Heart left ventricle (tissue), 16 donors: ENCODE measurements around the gene SEMA4D. TPM values are rescaled to one million over a fixed set of nuclear protein-coding genes. Genes with fewer than 3 reads are reported as not detected.
A peak's percentile ranks its signal among the peaks of the same experiment; 100 is the strongest.

ENCODE experiments used
- ATAC-seq, 4 donors: fragments of 200-7000 bp; cut with Tn5 transposase; one replicate each; pipeline ENCODE4 v1.9.1; 2020 to 2022; ENCODE audit warnings: moderate library complexity in 4 of 4, mild to moderate bottlenecking in 3 of 4, moderate number of reproducible peaks in 1 of 4
- DNase-seq, 5 donors: peaks; one replicate each; pipeline ENCODE4 v3.0.0-alpha.2; 2020
- H3K27ac ChIP-seq, 12 donors: fragments of 200-600 bp; sonication (generic) in 4 of 12; one replicate each; pipeline versions ENCODE4 v1.5.0 to v1.8.0; 2016 to 2022; ENCODE audit warnings: mild to moderate bottlenecking in 2 of 12
- H3K27me3 ChIP-seq, 9 donors: fragments of 200-600 bp; sonication (generic) in 2 of 9; one replicate each; pipeline versions ENCODE4 v1.5.1 to v1.8.0; 2016 to 2022; ENCODE audit warnings: mild to moderate bottlenecking in 3 of 9
- H3K36me3 ChIP-seq, 9 donors: fragments of 200-600 bp; sonication (generic) in 2 of 9; one replicate each; pipeline versions ENCODE4 v1.5.0 to v1.8.0; 2018 to 2022; ENCODE audit warnings: mild to moderate bottlenecking in 2 of 9
- H3K4me1 ChIP-seq, 12 donors: fragments of 200-600 bp; sonication (generic) in 4 of 12; one replicate each; pipeline versions ENCODE4 v1.5.0 to v1.8.0; 2016 to 2022; ENCODE audit warnings: mild to moderate bottlenecking in 3 of 12
- H3K4me3 ChIP-seq, 12 donors: fragments of 200-600 bp; sonication (generic) in 4 of 12; one replicate each; pipeline versions ENCODE4 v1.5.0 to v1.8.0; 2017 to 2022; ENCODE audit warnings: mild to moderate bottlenecking in 9 of 12, moderate library complexity in 4 of 12
- H3K9me3 ChIP-seq, 12 donors: fragments of 200-600 bp; sonication (generic) in 4 of 12; one replicate each; pipeline versions ENCODE4 v1.5.0 to v1.8.0; 2016 to 2022; ENCODE audit warnings: mild to moderate bottlenecking in 1 of 12
- POLR2A ChIP-seq, 2 donors: fragments of 450-650 bp; IDR thresholded peaks; one replicate each; pipeline ENCODE4 v1.6.1; 2017; ENCODE audit warnings: antibody characterized with exemption in 2 of 2, mild to moderate bottlenecking in 2 of 2, moderate library complexity in 2 of 2
- WGBS, 4 donors: extraction: QIAGEN DNeasy Blood & Tissue Kit in 2 of 4; methylation state at CpG; one replicate each; pipeline versions ENCODE4 v1.1.5 to v1.1.7; 2013 to 2018; 5-methylcytosine and 5-hydroxymethylcytosine counted together
- intact Hi-C, 10 donors: fragments of 100-400 bp; cut with DNase I; formaldehyde crosslinking; loops; one replicate each; pipeline versions ENCODE4 v1.11.1 to v1.14.2; 2022
- polyA plus RNA-seq, 2 donors: library from polyadenylated mRNA; stranded (reverse); fragments of 200-250 nt; gene quantifications; one replicate each; pipeline ENCODE4 v1.2.3, GENCODE V29; 2013
- total RNA-seq, 9 donors: library from RNA; depleted of rRNA in 2 of 9; stranded (reverse); fragments of >200 nt in 2 of 9; fragmentation: NEBNext Ultra II Directional in 3 of 9; extraction: Animal tissue kit (Norgen Biotek cat#: 25700) in 3 of 9; gene quantifications; one replicate each; pipeline versions ENCODE4 v1.1.0 to v1.2.4, GENCODE V29; 2016 to 2023
- TF ChIP-seq, protein P1 (sequence below), 12 donors: fragments of 200-600 bp; sonication (generic) in 4 of 12; IDR thresholded peaks; one replicate each; pipeline versions ENCODE4 v1.5.0 to v1.8.0; 2018 to 2022; ENCODE audit warnings: antibody characterized with exemption in 12 of 12, mild to moderate bottlenecking in 5 of 12
- donor health status: ischemic (EF 13 %, LVEDD 7.1; RV severe dilation, severe dysfunction).
- donor health status: healthy with polysubstance abuse.
- donor health status: DM: no; HTN: yes; CAD: no.
- donor health status: DM: no; HTN: no; CAD: no.
- donor health status: ischemic (EF 25% LVEDD 6.9; RV normal size, moderate dysfunction).
- donor health status: ischemic (EF 25% LVEDD 5.7; RV mildly dilated, moderate dysfunction).
- donor health status: healthy.
- donor health status: DM: yes; HTN: yes; CAD: no.
- donor health status: ischemic (EF 35%, LVEDD 5.7; RV mildly dilated, moderate dysfunction).
- donor health status: nonischemic (EF 11% LVEDD 7.7; RV severe dilation, severe dysfunction).
- donor health status: DM: yes; HTN: yes; CAD: no.
- donor health status: PGD.
- donor health status: ischemic (EF 29% LVEDD 5.4; RV normal size, mild dysfunction).
- donor health status: nonischemic (EF 23%, LVEDD 6.1; RV moderate dilation, normal function).

Gene SEMA4D
- total and polyA plus RNA-seq, 11 donors, result 4.0 to 59.8 (median 20.2) TPM

DNA sequence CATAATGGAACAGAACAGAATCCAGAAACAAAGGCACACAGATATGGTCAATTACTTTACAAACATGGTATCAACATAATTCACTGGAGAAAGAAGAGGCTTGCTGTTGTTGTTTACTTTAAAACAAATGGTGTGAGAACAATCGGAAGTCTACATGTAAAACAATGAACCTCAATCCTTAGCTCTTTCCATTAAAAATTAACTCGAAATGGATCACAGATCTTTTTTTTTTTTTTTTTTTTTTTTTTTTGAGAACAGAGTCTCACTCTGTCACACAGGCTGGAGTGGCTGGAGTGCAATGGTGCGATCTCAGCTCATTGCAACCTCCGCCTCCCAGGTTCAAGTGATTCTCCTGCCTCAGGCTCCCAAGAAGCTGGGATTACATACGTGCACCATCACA, 9.8 kb downstream of the SEMA4D start:
- H3K27me3 ChIP-seq, result no peaks in the 10 kb centered on the region
- H3K9me3 ChIP-seq, result peaks cover 0 to 11% (median 0%) of the 10 kb centered on the region in 12 donors
- intact Hi-C loops, result no loop called here
- 91 to 97% (median 92%) methylated on average over 5 of the region's 5 CpGs for WGBS, 4 donors
- no peaks in the 10 kb centered on the region for H3K36me3 ChIP-seq
- DNase-seq (no peak), ATAC-seq (no peak)
- peaks cover 0 to 85% (median 4%) of the 10 kb centered on the region in 12 donors for H3K4me1 ChIP-seq
- H3K4me3 ChIP-seq, result no peak overlapping the region
- no peak overlapping the region for H3K27ac ChIP-seq
- TF ChIP-seq, protein P1, sequence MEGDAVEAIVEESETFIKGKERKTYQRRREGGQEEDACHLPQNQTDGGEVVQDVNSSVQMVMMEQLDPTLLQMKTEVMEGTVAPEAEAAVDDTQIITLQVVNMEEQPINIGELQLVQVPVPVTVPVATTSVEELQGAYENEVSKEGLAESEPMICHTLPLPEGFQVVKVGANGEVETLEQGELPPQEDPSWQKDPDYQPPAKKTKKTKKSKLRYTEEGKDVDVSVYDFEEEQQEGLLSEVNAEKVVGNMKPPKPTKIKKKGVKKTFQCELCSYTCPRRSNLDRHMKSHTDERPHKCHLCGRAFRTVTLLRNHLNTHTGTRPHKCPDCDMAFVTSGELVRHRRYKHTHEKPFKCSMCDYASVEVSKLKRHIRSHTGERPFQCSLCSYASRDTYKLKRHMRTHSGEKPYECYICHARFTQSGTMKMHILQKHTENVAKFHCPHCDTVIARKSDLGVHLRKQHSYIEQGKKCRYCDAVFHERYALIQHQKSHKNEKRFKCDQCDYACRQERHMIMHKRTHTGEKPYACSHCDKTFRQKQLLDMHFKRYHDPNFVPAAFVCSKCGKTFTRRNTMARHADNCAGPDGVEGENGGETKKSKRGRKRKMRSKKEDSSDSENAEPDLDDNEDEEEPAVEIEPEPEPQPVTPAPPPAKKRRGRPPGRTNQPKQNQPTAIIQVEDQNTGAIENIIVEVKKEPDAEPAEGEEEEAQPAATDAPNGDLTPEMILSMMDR (IDR thresholded peaks at IDR 0.05), result no peak
- TF ChIP-seq POLR2A (IDR thresholded peaks at IDR 0.05), result no peak

DNA sequence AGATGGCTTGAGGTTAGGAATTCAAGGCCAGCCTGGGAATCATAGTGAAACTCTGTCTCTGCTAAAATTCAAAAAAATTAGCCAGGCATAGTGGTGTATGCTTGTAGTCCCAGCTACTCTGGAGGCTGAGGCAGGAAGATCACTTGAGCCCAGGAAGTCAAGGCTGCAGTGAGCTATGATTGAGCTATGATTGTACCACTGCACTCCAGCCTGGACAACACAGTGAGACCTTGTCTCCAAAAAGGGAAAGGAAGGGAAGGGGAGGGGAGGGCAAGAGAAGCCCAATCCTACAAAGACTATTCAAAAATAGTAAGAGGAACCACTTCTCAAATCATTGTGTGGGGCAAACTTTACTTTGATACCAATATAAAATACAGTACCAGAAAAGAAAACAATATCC, 11.2 kb downstream of the SEMA4D start:
- no peak overlapping the region for H3K4me3 ChIP-seq
- peaks cover 0 to 11% (median 0%) of the 10 kb centered on the region in 12 donors for H3K9me3 ChIP-seq
- TF ChIP-seq, protein P1 (IDR thresholded peaks at IDR 0.05), result no peak
- no peak for TF ChIP-seq POLR2A (IDR thresholded peaks at IDR 0.05)
- DNase-seq (no peak), ATAC-seq (no peak)
- no peaks in the 10 kb centered on the region for H3K36me3 ChIP-seq
- peak overlapping the region in 1 of 12 donors; percentile 4 for H3K27ac ChIP-seq
- no peaks in the 10 kb centered on the region for H3K27me3 ChIP-seq
- intact Hi-C loops, result no loop called here
- peaks cover 0 to 88% (median 4%) of the 10 kb centered on the region in 12 donors for H3K4me1 ChIP-seq

DNA sequence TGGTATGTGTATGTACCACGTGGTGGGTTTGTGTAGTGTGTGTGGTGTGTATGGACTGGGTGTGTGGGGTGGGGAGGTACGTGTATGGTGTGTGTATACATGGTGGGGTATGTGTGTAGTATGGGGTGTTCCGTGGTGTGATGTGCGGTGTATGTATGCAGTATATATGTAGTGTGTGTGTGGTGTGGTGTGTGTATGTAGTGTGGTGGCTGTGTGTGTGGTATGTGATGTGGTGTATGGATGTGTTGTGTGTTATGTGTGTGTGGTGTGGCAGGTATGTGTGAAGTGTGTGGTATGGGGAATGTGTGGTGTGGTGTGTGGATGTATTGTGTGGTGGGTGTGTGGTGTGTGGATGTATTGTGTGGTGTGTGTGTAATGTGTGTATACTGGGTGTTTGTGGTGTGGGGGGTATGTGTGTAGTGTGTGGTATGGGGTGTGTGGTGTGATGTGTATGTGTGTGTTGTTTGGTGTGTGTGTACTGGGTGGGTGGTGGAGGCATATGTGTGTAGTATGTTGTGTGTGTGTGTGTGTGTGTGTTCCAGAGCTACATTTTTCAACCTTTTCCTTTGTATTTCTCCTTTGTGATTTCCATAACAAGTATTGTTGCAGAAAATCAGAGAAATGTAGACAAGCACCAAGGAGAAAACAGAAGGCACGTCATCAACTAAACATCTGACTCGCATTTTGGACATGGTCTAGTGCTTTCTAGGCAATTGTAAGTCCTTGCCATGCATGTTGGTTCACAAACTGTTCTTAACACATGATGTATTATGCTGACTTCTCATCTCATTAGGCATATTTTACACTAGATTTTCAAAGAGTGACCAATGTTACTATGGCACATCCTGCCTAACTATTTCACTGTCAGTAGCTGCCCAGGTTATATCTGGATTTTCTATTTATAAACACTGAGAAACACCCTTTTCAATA, 13.2 kb downstream of the SEMA4D start:
- peak overlapping the region in 3 of 12 donors; percentile 13 to 42 (median 40) for H3K4me3 ChIP-seq
- peak; percentile 21 to 53 (median 30) for ATAC-seq

More for the DNA sequence above, 13.2 kb downstream of the SEMA4D start:
- no peak for DNase-seq
- Histone ChIP-seq H3K4me1 (peaks cover 0 to 74% (median 4%) of the 10 kb centered on the region in 12 donors), H3K9me3 (peaks cover 0 to 11% (median 0%) of the 10 kb centered on the region in 12 donors), H3K27ac (no peak overlapping the region), H3K36me3 (no peaks in the 10 kb centered on the region), H3K27me3 (no peaks in the 10 kb centered on the region)
- TF ChIP-seq, protein P1 (IDR thresholded peaks at IDR 0.05), result no peak
- TF ChIP-seq POLR2A (IDR thresholded peaks at IDR 0.05), result no peak
- WGBS, 4 donors, result 88 to 93% (median 89%) methylated on average over 6 of the region's 6 CpGs
- intact Hi-C loops, result no loop called here
